H1 (cell line): ENCODE measurements around the gene LENG1. TPM values are rescaled to one million over a fixed set of nuclear protein-coding genes. Genes with fewer than 3 reads are reported as not detected.

Experiments
- BRCA1 ChIP-seq: IDR thresholded peaks from 2 replicates; pipeline ENCODE4 v1.6.1; 2012; ENCODE audit warnings: low read depth, low read length, improper control_type of control experiment
- CTBP2 ChIP-seq: IDR thresholded peaks from 2 replicates; pipeline ENCODE4 v1.7.0; 2011; ENCODE audit warnings: borderline replicate concordance, mild to moderate bottlenecking, moderate library complexity, mixed read lengths, low read length; ENCODE audit not compliant: insufficient read depth, insufficient read length
- HDAC6 ChIP-seq: IDR thresholded peaks from one replicate; pipeline ENCODE4 v1.7.1; 2012; ENCODE audit warnings: low read depth, mild to moderate bottlenecking, inconsistent platforms, low read length, moderate library complexity
- NRF1 ChIP-seq: IDR thresholded peaks from 2 replicates; pipeline ENCODE4 v1.6.1; 2011; ENCODE audit warnings: mild to moderate bottlenecking, low read depth, low read length, improper control_type of control experiment
- SAP30 ChIP-seq: fragments of 300-600 bp; sonication (generic); IDR thresholded peaks from 2 replicates; pipeline ENCODE4 v1.7.1; 2012; ENCODE audit warnings: low read length, moderate library complexity, mild to moderate bottlenecking, inconsistent platforms; ENCODE audit not compliant: insufficient read depth, insufficient replicate concordance
- SP1 ChIP-seq: IDR thresholded peaks from 2 replicates; pipeline ENCODE4 v1.6.1; 2011; ENCODE audit warnings: low read depth, low read length
- SP2 ChIP-seq: IDR thresholded peaks from 2 replicates; pipeline ENCODE4 v1.6.1; 2012; ENCODE audit warnings: mild to moderate bottlenecking, low read length, inconsistent platforms
- polyA plus RNA-seq, 7 experiments: library from polyadenylated mRNA; depleted of rRNA in 3 of 7; stranded (reverse) in 5 of 7; unstranded in 2 of 7; fragments of >200 nt in 5 of 7; fragments of 200-250 nt in 2 of 7; gene quantifications; 1 replicate in 5 of 7; 2 replicates in 1 of 7; 4 replicates in 1 of 7; pipeline versions ENCODE4 v1.2.1 to v1.2.3, GENCODE V29; 2011 to 2013; ENCODE audit warnings: missing spikeins in 2 of 7, mixed read lengths in 2 of 7
- total RNA-seq: library from RNA; stranded (reverse); fragmentation: NEBNext Ultra II Directional; extraction: Animal tissue kit (Norgen Biotek cat#: 25700); gene quantifications from 2 replicates; pipeline ENCODE4 v1.2.1, GENCODE V29; 2021
- TF ChIP-seq, protein P1 (sequence below): fragments of 300-600 bp; sonication (generic); IDR thresholded peaks from 2 replicates; pipeline ENCODE4 v1.7.1; 2012; ENCODE audit warnings: low read length, moderate library complexity, mild to moderate bottlenecking, inconsistent platforms; ENCODE audit not compliant: insufficient replicate concordance

The LENG1 gene
- total and polyA plus RNA-seq, 2 of the 8 experiments (the other 6 are each of a cell fraction or from before 2014, with no cell fraction given), result 1.2 to 4.4 TPM

DNA sequence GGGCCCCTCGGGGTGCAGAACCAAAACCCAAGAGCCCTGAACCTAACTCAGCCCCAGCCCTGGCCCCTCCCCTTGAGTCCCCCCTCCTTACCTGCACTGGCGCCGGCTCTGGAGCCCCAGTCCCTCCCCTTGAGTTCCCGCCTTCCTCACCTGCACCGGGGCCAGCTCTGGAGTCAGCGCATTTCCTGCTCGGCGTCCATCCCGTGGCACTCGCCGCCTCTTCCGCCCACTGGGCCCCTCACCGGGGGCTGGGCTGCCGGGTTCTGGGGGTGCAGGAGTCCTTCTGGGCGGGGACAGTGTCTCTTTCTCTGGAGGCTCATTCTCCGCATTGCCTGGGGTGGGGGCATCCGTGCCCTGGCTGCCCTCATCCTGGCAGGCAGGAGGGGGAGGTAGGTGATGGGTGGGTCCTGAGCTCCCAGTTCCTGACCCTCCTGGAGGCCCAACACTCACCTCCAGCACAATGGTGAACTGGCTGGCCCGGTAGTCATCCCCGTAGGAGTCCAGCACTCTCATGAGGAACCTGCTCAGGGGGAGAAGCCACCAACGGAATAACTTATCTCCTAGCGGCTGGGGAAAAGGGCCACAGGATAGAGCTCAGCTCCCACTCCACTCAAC lies 51.5 kb downstream of the LENG1 start (continued):
- TF ChIP-seq, protein P1, sequence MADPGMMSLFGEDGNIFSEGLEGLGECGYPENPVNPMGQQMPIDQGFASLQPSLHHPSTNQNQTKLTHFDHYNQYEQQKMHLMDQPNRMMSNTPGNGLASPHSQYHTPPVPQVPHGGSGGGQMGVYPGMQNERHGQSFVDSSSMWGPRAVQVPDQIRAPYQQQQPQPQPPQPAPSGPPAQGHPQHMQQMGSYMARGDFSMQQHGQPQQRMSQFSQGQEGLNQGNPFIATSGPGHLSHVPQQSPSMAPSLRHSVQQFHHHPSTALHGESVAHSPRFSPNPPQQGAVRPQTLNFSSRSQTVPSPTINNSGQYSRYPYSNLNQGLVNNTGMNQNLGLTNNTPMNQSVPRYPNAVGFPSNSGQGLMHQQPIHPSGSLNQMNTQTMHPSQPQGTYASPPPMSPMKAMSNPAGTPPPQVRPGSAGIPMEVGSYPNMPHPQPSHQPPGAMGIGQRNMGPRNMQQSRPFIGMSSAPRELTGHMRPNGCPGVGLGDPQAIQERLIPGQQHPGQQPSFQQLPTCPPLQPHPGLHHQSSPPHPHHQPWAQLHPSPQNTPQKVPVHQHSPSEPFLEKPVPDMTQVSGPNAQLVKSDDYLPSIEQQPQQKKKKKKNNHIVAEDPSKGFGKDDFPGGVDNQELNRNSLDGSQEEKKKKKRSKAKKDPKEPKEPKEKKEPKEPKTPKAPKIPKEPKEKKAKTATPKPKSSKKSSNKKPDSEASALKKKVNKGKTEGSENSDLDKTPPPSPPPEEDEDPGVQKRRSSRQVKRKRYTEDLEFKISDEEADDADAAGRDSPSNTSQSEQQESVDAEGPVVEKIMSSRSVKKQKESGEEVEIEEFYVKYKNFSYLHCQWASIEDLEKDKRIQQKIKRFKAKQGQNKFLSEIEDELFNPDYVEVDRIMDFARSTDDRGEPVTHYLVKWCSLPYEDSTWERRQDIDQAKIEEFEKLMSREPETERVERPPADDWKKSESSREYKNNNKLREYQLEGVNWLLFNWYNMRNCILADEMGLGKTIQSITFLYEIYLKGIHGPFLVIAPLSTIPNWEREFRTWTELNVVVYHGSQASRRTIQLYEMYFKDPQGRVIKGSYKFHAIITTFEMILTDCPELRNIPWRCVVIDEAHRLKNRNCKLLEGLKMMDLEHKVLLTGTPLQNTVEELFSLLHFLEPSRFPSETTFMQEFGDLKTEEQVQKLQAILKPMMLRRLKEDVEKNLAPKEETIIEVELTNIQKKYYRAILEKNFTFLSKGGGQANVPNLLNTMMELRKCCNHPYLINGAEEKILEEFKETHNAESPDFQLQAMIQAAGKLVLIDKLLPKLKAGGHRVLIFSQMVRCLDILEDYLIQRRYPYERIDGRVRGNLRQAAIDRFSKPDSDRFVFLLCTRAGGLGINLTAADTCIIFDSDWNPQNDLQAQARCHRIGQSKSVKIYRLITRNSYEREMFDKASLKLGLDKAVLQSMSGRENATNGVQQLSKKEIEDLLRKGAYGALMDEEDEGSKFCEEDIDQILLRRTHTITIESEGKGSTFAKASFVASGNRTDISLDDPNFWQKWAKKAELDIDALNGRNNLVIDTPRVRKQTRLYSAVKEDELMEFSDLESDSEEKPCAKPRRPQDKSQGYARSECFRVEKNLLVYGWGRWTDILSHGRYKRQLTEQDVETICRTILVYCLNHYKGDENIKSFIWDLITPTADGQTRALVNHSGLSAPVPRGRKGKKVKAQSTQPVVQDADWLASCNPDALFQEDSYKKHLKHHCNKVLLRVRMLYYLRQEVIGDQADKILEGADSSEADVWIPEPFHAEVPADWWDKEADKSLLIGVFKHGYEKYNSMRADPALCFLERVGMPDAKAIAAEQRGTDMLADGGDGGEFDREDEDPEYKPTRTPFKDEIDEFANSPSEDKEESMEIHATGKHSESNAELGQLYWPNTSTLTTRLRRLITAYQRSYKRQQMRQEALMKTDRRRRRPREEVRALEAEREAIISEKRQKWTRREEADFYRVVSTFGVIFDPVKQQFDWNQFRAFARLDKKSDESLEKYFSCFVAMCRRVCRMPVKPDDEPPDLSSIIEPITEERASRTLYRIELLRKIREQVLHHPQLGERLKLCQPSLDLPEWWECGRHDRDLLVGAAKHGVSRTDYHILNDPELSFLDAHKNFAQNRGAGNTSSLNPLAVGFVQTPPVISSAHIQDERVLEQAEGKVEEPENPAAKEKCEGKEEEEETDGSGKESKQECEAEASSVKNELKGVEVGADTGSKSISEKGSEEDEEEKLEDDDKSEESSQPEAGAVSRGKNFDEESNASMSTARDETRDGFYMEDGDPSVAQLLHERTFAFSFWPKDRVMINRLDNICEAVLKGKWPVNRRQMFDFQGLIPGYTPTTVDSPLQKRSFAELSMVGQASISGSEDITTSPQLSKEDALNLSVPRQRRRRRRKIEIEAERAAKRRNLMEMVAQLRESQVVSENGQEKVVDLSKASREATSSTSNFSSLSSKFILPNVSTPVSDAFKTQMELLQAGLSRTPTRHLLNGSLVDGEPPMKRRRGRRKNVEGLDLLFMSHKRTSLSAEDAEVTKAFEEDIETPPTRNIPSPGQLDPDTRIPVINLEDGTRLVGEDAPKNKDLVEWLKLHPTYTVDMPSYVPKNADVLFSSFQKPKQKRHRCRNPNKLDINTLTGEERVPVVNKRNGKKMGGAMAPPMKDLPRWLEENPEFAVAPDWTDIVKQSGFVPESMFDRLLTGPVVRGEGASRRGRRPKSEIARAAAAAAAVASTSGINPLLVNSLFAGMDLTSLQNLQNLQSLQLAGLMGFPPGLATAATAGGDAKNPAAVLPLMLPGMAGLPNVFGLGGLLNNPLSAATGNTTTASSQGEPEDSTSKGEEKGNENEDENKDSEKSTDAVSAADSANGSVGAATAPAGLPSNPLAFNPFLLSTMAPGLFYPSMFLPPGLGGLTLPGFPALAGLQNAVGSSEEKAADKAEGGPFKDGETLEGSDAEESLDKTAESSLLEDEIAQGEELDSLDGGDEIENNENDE, result no peak
- TF ChIP-seq SP2 (no peak), BRCA1 (no peak), NRF1 (no peak), SAP30 (no peak), HDAC6 (no peak), CTBP2 (no peak), SP1 (no peak)
